Renal pelvis (tissue), 12 donors: ENCODE results near the gene MFSD6. TPM values are rescaled to one million over a fixed set of nuclear protein-coding genes. Genes with fewer than 3 reads are reported as not detected.
"Not testable (repeated sequence)": the region's sequence is repeated elsewhere in the genome, so short reads cannot be mapped to it uniquely, and the experiment has no call there.

ENCODE experiments used
- DNase-seq: peaks from one replicate; pipeline ENCODE4 v3.0.0-alpha.2; 2013
- long read RNA-seq, 16 experiments: transcript quantifications; one replicate each; lab custom pipeline, GENCODE V29; 2026
- polyA plus RNA-seq, 3 donors: library from polyadenylated mRNA; unstranded; fragments of 120-200 nt; gene quantifications; one replicate each; pipeline ENCODE4 v1.2.1, GENCODE V29; 2013; ENCODE audit not compliant: insufficient read length in 3 of 3

MFSD6 gene
- 10 to 100 TPM; 12.9 to 16.1 (median 13.7) TPM for polyA plus RNA-seq
- long read RNA-seq, donor 1, partial matches to known transcripts, result 6 of 6 reads
- long read RNA-seq, donor 1, other reads (novel, unspliced or antisense), result 0 of 6 reads
- long read RNA-seq, donor 2, full-length matches to known transcripts, result 5 of 5 reads
- long read RNA-seq, donor 2, partial matches to known transcripts, result 0 of 5 reads
- long read RNA-seq, donor 2, other reads (novel, unspliced or antisense), result 0 of 5 reads
- long read RNA-seq, donor 3, partial matches to known transcripts, result 0 of 1 reads
- long read RNA-seq, donor 3, other reads (novel, unspliced or antisense), result 0 of 1 reads
- long read RNA-seq, donor 4, full-length matches to known transcripts, result 1 of 1 reads
- long read RNA-seq, donor 4, partial matches to known transcripts, result 0 of 1 reads
- long read RNA-seq, donor 4, other reads (novel, unspliced or antisense), result 0 of 1 reads
- long read RNA-seq, donor 5, full-length matches to known transcripts, result 1 of 1 reads
- long read RNA-seq, donor 5, partial matches to known transcripts, result 0 of 1 reads
- long read RNA-seq, donor 5, other reads (novel, unspliced or antisense), result 0 of 1 reads
- long read RNA-seq, donor 6, partial matches to known transcripts, result 0 of 1 reads
- long read RNA-seq, donor 6, other reads (novel, unspliced or antisense), result 0 of 1 reads
- long read RNA-seq, donor 7, full-length matches to known transcripts, result 5 of 10 reads
- long read RNA-seq, donor 7, partial matches to known transcripts, result 0 of 10 reads
- long read RNA-seq, donor 7, other reads (novel, unspliced or antisense), result 5 of 10 reads
- long read RNA-seq, donor 8, partial matches to known transcripts, result 0 of 1 reads
- long read RNA-seq, donor 8, other reads (novel, unspliced or antisense), result 0 of 1 reads
- long read RNA-seq, donor 9, full-length matches to known transcripts, result 4 of 10 reads
- long read RNA-seq, donor 9, partial matches to known transcripts, result 0 of 10 reads
- long read RNA-seq, donor 9, other reads (novel, unspliced or antisense), result 6 of 10 reads
- long read RNA-seq, donor 10, full-length matches to known transcripts, result 2 of 2 reads
- long read RNA-seq, donor 10, partial matches to known transcripts, result 0 of 2 reads
- long read RNA-seq, donor 10, other reads (novel, unspliced or antisense), result 0 of 2 reads
- long read RNA-seq, donor 11, full-length matches to known transcripts, result 3 of 3 reads
- long read RNA-seq, donor 11, partial matches to known transcripts, result 0 of 3 reads
- long read RNA-seq, donor 11, other reads (novel, unspliced or antisense), result 0 of 3 reads
- long read RNA-seq, donor 12, full-length matches to known transcripts, result 5 of 5 reads
- long read RNA-seq, donor 12, partial matches to known transcripts, result 0 of 5 reads
- long read RNA-seq, donor 12, other reads (novel, unspliced or antisense), result 0 of 5 reads
- long read RNA-seq, donor 13, full-length matches to known transcripts, result 2 of 2 reads
- long read RNA-seq, donor 13, partial matches to known transcripts, result 0 of 2 reads
- long read RNA-seq, donor 13, other reads (novel, unspliced or antisense), result 0 of 2 reads
- long read RNA-seq, donor 14, result 0 reads
- long read RNA-seq, donor 15, full-length matches to known transcripts, result 5 of 13 reads
- long read RNA-seq, donor 15, partial matches to known transcripts, result 8 of 13 reads
- long read RNA-seq, donor 15, other reads (novel, unspliced or antisense), result 0 of 13 reads
- long read RNA-seq, donor 16, full-length matches to known transcripts, result 6 of 6 reads
- long read RNA-seq, donor 16, partial matches to known transcripts, result 0 of 6 reads
- long read RNA-seq, donor 16, other reads (novel, unspliced or antisense), result 0 of 6 reads

DNA sequence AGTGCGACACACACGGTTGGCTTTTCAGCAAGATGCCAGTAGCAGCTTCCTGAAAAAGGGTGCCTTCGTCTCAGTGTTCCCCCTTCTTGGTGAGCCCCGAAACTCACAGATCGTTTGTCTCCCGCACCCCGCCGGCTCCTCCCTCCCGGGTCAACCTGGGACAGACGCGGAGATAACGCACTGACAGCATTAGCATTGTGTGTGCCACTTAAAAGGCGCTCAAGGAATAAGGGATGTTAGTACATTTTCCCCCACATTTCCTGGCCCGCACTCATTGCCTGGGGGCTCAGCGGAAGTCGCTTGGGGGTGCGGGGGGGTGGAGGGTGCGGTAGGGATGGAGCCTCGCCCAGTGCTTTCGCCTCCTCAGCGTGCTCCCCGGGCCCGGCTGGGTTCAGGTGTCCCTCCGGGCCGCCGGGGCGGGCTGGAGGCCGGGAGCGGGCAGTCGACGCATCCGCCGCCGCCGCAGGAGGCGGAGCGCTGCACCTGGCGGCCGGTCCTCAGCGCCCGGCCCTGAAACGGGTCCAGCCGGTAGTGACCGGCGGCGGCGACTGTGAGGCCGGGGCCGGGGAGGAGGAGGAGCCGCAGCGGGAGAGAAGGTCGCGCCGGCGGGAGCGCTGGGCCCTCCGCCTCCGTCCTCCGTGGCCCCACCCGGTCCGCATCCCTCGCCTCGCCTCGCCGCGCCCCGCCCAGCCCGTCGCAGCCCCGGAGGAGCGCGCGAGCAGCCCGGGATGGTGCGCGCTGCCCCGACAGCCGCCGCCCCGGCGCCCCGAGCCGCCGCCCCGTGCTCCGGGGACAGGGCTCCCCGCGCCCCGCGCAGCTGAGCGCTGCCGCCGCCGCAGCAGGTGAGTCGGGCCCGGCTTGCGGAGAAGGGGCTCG, at the start of gene MFSD6:
Gene MFSD6 (plus strand): TSS at position 694 of the 876 bp plus-strand sequence. CDS start 27,675 bp downstream, outside the sequence.
- DNase-seq, result peak; percentile 21

DNA sequence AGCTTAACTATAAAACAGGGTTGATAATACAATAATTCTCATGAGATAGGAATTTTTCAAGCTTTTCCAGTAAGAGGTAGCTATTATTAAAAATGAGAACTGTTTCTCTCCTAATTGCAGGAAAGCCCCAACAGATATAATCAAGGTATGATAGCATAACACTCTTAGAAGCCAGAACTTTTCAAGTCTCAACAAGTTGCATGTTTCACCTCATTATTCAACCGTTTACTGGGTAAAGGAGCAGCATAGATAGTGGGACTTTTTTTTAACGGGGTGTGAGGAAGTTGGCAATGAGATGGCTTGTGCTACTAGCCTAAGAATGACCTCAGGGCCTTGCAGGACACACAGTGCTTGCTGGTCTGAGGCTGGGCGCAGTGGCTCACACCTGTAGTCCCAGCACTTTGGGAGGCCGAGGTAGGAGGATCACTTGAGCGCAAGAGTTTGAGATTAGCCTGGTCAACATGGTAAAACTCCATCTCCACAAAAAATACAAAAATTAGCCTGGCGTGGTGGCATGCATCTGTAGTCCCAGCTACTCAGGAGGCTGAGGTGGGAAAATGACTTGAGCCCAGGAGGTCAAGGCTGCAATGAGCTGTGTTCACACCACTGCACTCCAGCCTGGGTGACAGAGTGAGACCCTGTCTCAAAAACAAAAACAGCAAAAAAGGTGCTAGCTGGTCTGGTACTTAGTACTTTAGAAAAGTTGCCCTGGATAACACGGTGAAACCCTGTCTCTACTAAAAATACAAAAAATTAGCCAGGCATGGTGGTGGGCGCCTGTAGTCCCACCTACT, 49.3 kb upstream of the MFSD6 start:
- not testable (repeated sequence) for DNase-seq

GRCh38 chr2:190360561-190360960, 47.6 kb upstream of the MFSD6 start:
- DNase-seq, result no peak

GRCh38 chr2:190360965-190361364, 47.2 kb upstream of the MFSD6 start:
- DNase-seq, result no peak

DNA sequence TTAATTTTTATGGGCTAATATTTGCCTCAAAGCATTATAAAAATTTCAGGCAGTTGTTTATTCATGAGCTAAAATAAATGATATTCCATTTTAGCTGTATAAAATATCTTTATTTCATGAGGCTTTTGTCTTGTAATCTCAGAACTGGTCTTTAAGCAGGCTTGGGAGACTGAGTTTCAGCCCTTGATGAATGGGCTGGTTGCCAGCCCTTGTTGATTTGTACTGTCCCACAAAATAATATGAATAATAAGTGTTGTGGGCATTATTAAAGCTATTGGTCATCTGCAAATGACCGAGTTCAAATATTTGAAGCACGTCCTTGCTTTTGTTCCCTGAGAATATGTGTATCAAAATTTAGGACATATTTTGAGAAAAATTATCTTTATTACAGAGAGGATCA, 46.6 kb upstream of the MFSD6 start:
- no peak for DNase-seq

GRCh38 chr2:190362894-190363293, 45.3 kb upstream of the MFSD6 start:
- no peak for DNase-seq

DNA sequence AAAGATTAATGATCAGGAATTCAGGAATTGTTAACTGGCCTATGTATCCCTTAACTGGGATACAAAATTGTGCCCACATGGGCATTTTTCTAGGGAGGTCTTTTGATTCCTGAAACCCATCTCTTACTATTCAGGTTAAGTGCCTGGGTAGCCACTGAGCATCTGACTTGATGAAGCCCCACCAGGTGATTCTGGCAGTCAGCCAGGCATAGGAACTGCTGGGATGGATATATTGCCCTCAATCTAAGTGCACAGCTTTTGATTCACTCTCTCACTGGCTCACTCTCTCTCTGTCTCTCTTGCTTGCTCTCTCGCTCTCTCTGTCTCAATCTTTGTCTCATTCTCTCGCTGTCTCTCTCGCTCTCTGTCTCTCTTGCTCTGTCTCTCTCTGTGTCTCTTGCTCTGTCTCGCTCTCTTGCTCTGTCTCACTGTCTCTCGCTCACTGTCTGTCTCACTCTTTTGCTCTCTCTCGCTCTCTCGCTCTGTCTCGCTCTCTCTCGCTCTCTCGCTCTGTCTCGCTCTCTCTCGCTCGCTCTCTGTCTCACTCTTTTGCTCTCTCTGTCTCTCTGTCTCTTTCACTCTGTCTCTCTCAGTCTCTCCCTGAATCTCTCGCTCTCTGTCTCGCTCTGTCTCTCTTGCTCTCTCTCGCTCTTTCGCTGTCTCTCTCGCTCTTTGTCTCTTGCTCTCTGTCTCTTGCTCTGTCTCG, 42.5 kb upstream of the MFSD6 start:
- no peak for DNase-seq

DNA sequence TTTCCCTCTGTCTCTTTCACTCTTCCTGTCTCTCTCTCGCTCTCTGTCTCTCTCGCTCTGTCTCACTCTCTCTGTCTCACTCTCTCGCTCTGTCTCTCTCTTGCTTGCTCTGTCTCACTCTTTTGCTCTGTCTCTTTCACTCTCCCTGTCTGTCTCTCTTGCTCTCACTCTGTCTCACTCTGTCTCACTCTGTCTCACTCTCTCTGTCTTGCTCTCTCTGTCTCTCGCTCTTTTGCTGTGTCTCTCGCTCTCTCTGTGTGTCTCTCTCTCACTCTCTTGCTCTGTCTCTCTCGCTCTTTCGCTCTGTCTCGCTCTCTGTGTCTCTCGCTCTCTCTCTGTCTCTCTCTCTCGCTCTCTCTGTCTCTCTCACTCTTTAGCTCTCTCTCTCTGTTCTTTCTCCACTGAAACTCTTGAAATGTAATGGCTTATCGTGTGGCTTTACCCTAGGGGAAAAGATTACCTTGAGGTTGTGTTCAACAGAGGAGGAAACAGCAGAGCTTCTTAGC, 41.9 kb upstream of the MFSD6 start:
- DNase-seq, result no peak

GRCh38 chr2:190367091-190367490, 41.1 kb upstream of the MFSD6 start:
- no peak for DNase-seq

GRCh38 chr2:190369635-190370034, 38.5 kb upstream of the MFSD6 start:
- no peak for DNase-seq

- DNase-seq, result no peak
These were observed 32.1 kb upstream of the MFSD6 start for GRCh38 chr2:190376083-190376482.

DNA sequence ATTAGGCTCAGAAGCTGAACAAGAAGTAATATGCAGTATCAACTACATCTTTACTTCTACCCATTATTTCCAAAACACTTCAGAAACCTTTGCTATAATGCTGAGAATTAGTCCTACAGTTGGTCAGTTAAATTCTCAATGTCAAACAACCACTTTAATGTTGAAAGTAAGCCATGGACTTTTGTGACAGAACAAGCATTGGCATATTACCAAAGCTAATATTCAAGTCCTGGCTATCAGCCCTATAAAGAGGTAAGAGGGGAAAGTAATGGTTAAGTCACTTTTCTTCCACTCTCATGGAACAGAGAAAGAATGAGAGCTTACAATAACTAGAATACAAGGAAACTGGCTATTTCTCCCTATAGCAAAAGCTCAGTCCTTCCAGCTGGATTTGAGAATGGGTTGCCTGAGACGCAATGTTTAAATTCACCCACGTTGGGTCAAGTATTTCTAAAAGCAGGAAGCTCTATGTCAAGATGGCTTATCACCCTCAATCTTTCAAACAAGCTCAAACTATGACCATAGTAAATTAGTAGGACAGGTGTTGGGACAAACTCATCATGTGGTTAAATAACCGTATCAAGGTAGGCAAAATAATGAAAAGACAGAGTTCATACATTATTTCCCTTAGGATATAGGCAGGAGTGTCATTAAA, 31.4 kb upstream of the MFSD6 start:
- DNase-seq, result no peak

GRCh38 chr2:190378880-190379237, 29.3 kb upstream of the MFSD6 start:
- no peak for DNase-seq

GRCh38 chr2:190379249-190379964, 28.7 kb upstream of the MFSD6 start:
- DNase-seq, result no peak

- no peak for DNase-seq
These were observed 27.2 kb upstream of the MFSD6 start for GRCh38 chr2:190380962-190381412.

DNA sequence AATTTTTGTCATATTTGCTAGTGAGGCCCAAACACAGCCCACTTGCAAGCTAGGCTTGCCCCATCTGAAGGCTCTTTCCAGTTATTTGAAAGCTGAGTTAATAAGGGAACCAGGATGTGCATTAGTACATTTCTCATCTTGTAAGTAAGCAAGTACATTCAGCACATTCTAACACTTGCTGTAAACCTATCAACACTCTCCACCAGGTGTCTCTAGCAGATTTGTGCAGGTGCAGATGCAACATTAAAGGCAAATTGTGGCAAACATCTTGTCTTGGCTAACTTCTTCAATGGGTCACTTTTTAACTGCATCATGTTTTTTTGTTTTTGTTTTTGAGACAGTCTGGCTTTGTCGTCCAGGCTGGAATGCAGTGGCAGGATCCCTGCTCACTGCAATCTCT, 25.3 kb upstream of the MFSD6 start:
- DNase-seq, result peak; percentile 43

- DNase-seq, result no peak
These were observed 20.7 kb upstream of the MFSD6 start for GRCh38 chr2:190387422-190387821.
